K562 (cell line): ENCODE measurements around the gene ATP23. TPM values are rescaled to one million over a fixed set of nuclear protein-coding genes. Genes with fewer than 3 reads are reported as not detected.
A peak's percentile ranks its signal among the peaks of the same experiment; 100 is the strongest.

Source experiments
- ATAC-seq: fragments of 200-7000 bp; cut with Tn5 transposase; 3 replicates; pipeline ENCODE4 v1.9.1; 2020; ENCODE audit warnings: moderate library complexity
- BruUV-seq: library from RNA; stranded (reverse); fragments of 400-500 nt; replicated peaks from 2 replicates; lab custom pipeline; 2021; lab: Mats Ljungman, UMichigan
- CTCF ChIA-PET: fragments of 300-600 bp; formaldehyde crosslinking; extraction: SDS; loops from one replicate; lab custom pipeline; 2021; ENCODE audit warnings: low intra/inter-chr PET ratio; lab: Yijun Ruan, JAX
- POLR2A ChIA-PET: fragments of 300-600, 350-650 bp; sonication (Branson Sonifier 250); formaldehyde crosslinking; extraction: SDS; loops from one replicate; lab custom pipeline; 2021; ENCODE audit warnings: antibody characterized with exemption, inconsistent platforms; lab: Yijun Ruan, JAX
- DNase-seq, 4 experiments: peaks; one replicate each; pipeline versions ENCODE4 v3.0.0 to v3.0.0-alpha.2; 2011 to 2018; ENCODE audit warnings: low spot score in 3 of 4, mixed read lengths in 3 of 4; ENCODE audit errors: extremely low read depth in 1 of 4
- FAIRE-seq: peaks from 2 replicates; lab custom pipeline; 2011; peaks lifted over from hg19 to GRCh38; lab: Jason Lieb, UNC
- H2AFZ ChIP-seq: 2 replicates; pipeline ENCODE4 v1.6.0; 2011; ENCODE audit warnings: low read depth, low read length, control low read depth, inconsistent platforms
- H3K27ac ChIP-seq: fragments of 200-600 bp; 3 replicates; pipeline ENCODE4 v1.8.0; 2011; ENCODE audit warnings: low read depth, mild to moderate bottlenecking, control low read depth, inconsistent platforms, low read length, moderate library complexity, mixed read lengths; ENCODE audit errors: extremely low read depth
- H3K27me3 ChIP-seq, 2 experiments: fragments of 300-600 bp in 1 of 2; 2 replicates in 1 of 2; 3 replicates in 1 of 2; pipeline versions ENCODE4 v1.6.0 to v1.8.0; 2011; ENCODE audit warnings: inconsistent platforms in 2 of 2, low read length in 2 of 2, mild to moderate bottlenecking in 1 of 2, mixed read lengths in 1 of 2, moderate library complexity in 1 of 2; ENCODE audit not compliant: control insufficient read depth in 2 of 2, insufficient read depth in 2 of 2
- H3K36me3 ChIP-seq: fragments of 300-600 bp; 3 replicates; pipeline ENCODE4 v1.8.0; 2011; ENCODE audit warnings: mild to moderate bottlenecking, low read length, inconsistent platforms; ENCODE audit not compliant: control insufficient read depth, insufficient read depth
- H3K4me1 ChIP-seq, 2 experiments: fragments of 200-600 bp in 1 of 2; replicated peaks in 1 of 2; 2 replicates in 1 of 2; 3 replicates in 1 of 2; pipeline versions ENCODE4 v1.5.1 to v1.8.0; 2011; ENCODE audit warnings: inconsistent platforms in 2 of 2, low read length in 2 of 2, mild to moderate bottlenecking in 1 of 2, mixed read lengths in 1 of 2, moderate library complexity in 1 of 2; ENCODE audit not compliant: control insufficient read depth in 2 of 2, insufficient read depth in 2 of 2
- H3K4me2 ChIP-seq: 2 replicates; pipeline ENCODE4 v1.6.1; 2011; ENCODE audit warnings: low read length, control low read depth, inconsistent platforms, mixed read lengths; ENCODE audit not compliant: insufficient read depth
- H3K4me3 ChIP-seq: fragments of 200-600 bp; sonication (generic), shearing (Covaris generic); 2 replicates; pipeline ENCODE4 v1.5.1; 2016; ENCODE audit warnings: control low read depth, inconsistent platforms
- H3K79me2 ChIP-seq: fragments of 200-600 bp; 3 replicates; pipeline ENCODE4 v1.8.0; 2011; ENCODE audit warnings: low read length, inconsistent platforms; ENCODE audit not compliant: control insufficient read depth, insufficient read depth
- H3K9ac ChIP-seq, 2 experiments: 2 replicates each; pipeline versions ENCODE4 v1.6.0 to v1.6.1; 2011; ENCODE audit warnings: low read depth in 2 of 2, low read length in 2 of 2, control low read depth in 1 of 2, inconsistent platforms in 1 of 2, mild to moderate bottlenecking in 1 of 2, mixed read lengths in 1 of 2; ENCODE audit not compliant: insufficient read depth in 1 of 2
- H3K9me1 ChIP-seq: one replicate; pipeline ENCODE4 v1.6.0; 2011; ENCODE audit warnings: inconsistent platforms, mild to moderate bottlenecking, low read length, moderate library complexity; ENCODE audit not compliant: control insufficient read depth, insufficient read depth
- H3K9me3 ChIP-seq: replicated peaks from 2 replicates; pipeline ENCODE4 v1.5.1; 2011; ENCODE audit warnings: low read depth, low read length, inconsistent platforms; ENCODE audit not compliant: control insufficient read depth, insufficient read depth
- H4K20me1 ChIP-seq: replicated peaks from 2 replicates; pipeline ENCODE4 v1.6.1; 2011; ENCODE audit warnings: low read length, inconsistent platforms, mixed read lengths; ENCODE audit not compliant: control insufficient read depth, insufficient read depth
- BCOR ChIP-seq: fragments of 450-650 bp; IDR thresholded peaks from 2 replicates; pipeline ENCODE4 v1.6.1; 2016
- HDAC8 ChIP-seq: fragments of 450-650 bp; IDR thresholded peaks from 2 replicates; pipeline ENCODE4 v1.6.1; 2016; ENCODE audit warnings: mild to moderate bottlenecking, missing genetic modification characterization, moderate library complexity, missing compliant biosample characterization
- KDM1A ChIP-seq, 2 experiments: fragments of 450-650 bp; IDR thresholded peaks; 2 replicates each; pipeline ENCODE4 v1.6.1; 2016; ENCODE audit warnings: mild to moderate bottlenecking in 2 of 2
- PHF20 ChIP-seq: fragments of 450-650 bp; IDR thresholded peaks from 2 replicates; pipeline ENCODE4 v1.6.1; 2018; ENCODE audit not compliant: partially characterized antibody
- RBM25 ChIP-seq: fragments of 200-400 bp; formaldehyde crosslinking; IDR thresholded peaks from 2 replicates; pipeline ENCODE4 v1.6.1; 2018; ENCODE audit warnings: low read length, low read depth, moderate library complexity; ENCODE audit not compliant: severe bottlenecking
- ZNF311 ChIP-seq: fragments of 250-450 bp; sonication (Bioruptor Pico); IDR thresholded peaks from 2 replicates; pipeline ENCODE4 v1.4.0; 2020; ENCODE audit warnings: mild to moderate bottlenecking, moderate library complexity
- WGBS: fragments of 100-300 bp; shearing (Covaris generic); methylation state at CpG from one replicate; pipeline ENCODE4 v1.1.6; 2016; ENCODE audit warnings: low coverage, mixed read lengths; ENCODE audit not compliant: insufficient coverage; ENCODE audit errors: missing lambda C conversion rate; 5-methylcytosine and 5-hydroxymethylcytosine counted together
- in situ Hi-C: fragments of 300-500 bp; cut with MboI; formaldehyde crosslinking; loops from 4 replicates; pipeline ENCODE4 v1.15.0; 2018; ENCODE audit warnings: inconsistent platforms, mixed read lengths
- intact Hi-C: fragments of 100-400 bp; cut with micrococcal nuclease; formaldehyde crosslinking; loops from 2 replicates; pipeline ENCODE4 v1.14.2; 2022
- polyA plus RNA-seq, 8 experiments: library from polyadenylated mRNA; depleted of rRNA in 4 of 8; stranded (reverse) in 5 of 8; unstranded in 3 of 8; fragments of >200 nt; fragmentation: Nextera tagmentation in 2 of 8; fragmentation: Illumina TruSeq in 1 of 8; extraction: Ambion mirVana in 2 of 8; extraction: Trizol in 1 of 8; gene quantifications; 2 replicates each; pipeline versions ENCODE4 v1.2.1 to v1.2.3, GENCODE V29; 2011 to 2014; ENCODE audit warnings: inconsistent platforms in 1 of 8, missing spikeins in 1 of 8
- total RNA-seq, 7 experiments: library from RNA; depleted of rRNA in 6 of 7; stranded (reverse); fragments of >200 nt in 6 of 7; fragmentation: Illumina TruSeq in 2 of 7; extraction: Trizol in 2 of 7; gene quantifications; 2 replicates each; pipeline versions ENCODE4 v1.2.1 to v1.2.3, GENCODE V29; 2011 to 2021; ENCODE audit warnings: low replicate concordance in 1 of 7
- TF ChIP-seq, protein P1 (sequence below): IDR thresholded peaks from 3 replicates; pipeline ENCODE4 v1.6.1; 2011; ENCODE audit warnings: borderline replicate concordance, mild to moderate bottlenecking, moderate library complexity; ENCODE audit not compliant: insufficient read length; ENCODE audit errors: extremely low read depth

Gene ATP23
- total and polyA plus RNA-seq, 9 of the 15 experiments (the other 6 are each of a cell fraction or from before 2014, with no cell fraction given), result 8.3 to 53.7 (median 28.5) TPM

GRCh38 chr12:57898308-57898970, 42.9 kb upstream of the ATP23 start:
- 24% methylated on average over 5 of the region's 5 CpGs for WGBS
- no peak for TF ChIP-seq ZNF311 (CRISPR knock-in tag)
- peak; percentile 85 for TF ChIP-seq RBM25
- TF ChIP-seq BCOR, result peak; percentile 69
- peak in 1 of 2 experiments; percentile 43; a peak in 1 of 4 replicates for TF ChIP-seq KDM1A (IDR thresholded peaks at IDR 0.05)
- no peak for TF ChIP-seq HDAC8 (tag)
- peak; percentile 24 for TF ChIP-seq PHF20
- TF ChIP-seq, protein P1, sequence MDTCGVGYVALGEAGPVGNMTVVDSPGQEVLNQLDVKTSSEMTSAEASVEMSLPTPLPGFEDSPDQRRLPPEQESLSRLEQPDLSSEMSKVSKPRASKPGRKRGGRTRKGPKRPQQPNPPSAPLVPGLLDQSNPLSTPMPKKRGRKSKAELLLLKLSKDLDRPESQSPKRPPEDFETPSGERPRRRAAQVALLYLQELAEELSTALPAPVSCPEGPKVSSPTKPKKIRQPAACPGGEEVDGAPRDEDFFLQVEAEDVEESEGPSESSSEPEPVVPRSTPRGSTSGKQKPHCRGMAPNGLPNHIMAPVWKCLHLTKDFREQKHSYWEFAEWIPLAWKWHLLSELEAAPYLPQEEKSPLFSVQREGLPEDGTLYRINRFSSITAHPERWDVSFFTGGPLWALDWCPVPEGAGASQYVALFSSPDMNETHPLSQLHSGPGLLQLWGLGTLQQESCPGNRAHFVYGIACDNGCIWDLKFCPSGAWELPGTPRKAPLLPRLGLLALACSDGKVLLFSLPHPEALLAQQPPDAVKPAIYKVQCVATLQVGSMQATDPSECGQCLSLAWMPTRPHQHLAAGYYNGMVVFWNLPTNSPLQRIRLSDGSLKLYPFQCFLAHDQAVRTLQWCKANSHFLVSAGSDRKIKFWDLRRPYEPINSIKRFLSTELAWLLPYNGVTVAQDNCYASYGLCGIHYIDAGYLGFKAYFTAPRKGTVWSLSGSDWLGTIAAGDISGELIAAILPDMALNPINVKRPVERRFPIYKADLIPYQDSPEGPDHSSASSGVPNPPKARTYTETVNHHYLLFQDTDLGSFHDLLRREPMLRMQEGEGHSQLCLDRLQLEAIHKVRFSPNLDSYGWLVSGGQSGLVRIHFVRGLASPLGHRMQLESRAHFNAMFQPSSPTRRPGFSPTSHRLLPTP, result no peak
- in situ Hi-C loops (no loop called here), intact Hi-C loops (no loop called here)
- H3K4me2 ChIP-seq, result no peak overlapping the region
- ChIA-PET POLR2A (interaction anchor here (0.9 to 1.9 kb wide), 3 partner anchors 47 to 66 kb away, joined by 4 to 5 read pairs (median 4); no protein-coding TSS in a partner anchor), CTCF (interaction anchor here (0.6 to 0.7 kb wide), 2 partner anchors 10 to 67 kb away, joined by 3 to 6 read pairs; no protein-coding TSS in a partner anchor)
- no peak overlapping the region for H3K9ac ChIP-seq
- H4K20me1 ChIP-seq, result no peaks in the 10 kb centered on the region
- no peaks in the 10 kb centered on the region for H3K9me1 ChIP-seq
- H3K4me3 ChIP-seq, result no peak overlapping the region
- BruUV-seq, result no TSS peak
- H3K27ac ChIP-seq, result no peak overlapping the region
- H2AFZ ChIP-seq, result peak overlapping the region; percentile 75
- H3K79me2 ChIP-seq, result no peaks in the 10 kb centered on the region
- H3K9me3 ChIP-seq, result no peaks in the 10 kb centered on the region
- peaks cover 22 to 23% of the 10 kb centered on the region in 2 experiments for H3K4me1 ChIP-seq
- no peak for ATAC-seq
- DNase-seq, result no peak
- no peaks in the 10 kb centered on the region for H3K27me3 ChIP-seq
- H3K36me3 ChIP-seq, result no peaks in the 10 kb centered on the region
- FAIRE-seq, result no peak
